A549 (cell line): Measurements from ENCODE around the gene STN1. TPM values are rescaled to one million over a fixed set of nuclear protein-coding genes. Genes with fewer than 3 reads are reported as not detected.
"Not testable (repeated sequence)": the region's sequence is repeated elsewhere in the genome, so short reads cannot be mapped to it uniquely, and the experiment has no call there.

Experiments used
- ATAC-seq, 2 experiments: fragments of 200-7000 bp in 1 of 2; fragments of >200 bp in 1 of 2; cut with Nextera tagmentation in 1 of 2; cut with Tn5 transposase in 1 of 2; 3 replicates each; pipeline versions ENCODE4 v1.8.0 to v1.9.1; 2018 to 2020; ENCODE audit warnings: mild to moderate bottlenecking in 1 of 2, moderate library complexity in 1 of 2
- CTCF ChIA-PET: fragments of 300-600 bp; sonication (Branson Sonifier 250); formaldehyde crosslinking; extraction: SDS; loops from one replicate; lab custom pipeline; 2021; ENCODE audit warnings: antibody characterized with exemption, inconsistent platforms; lab: Yijun Ruan, JAX
- POLR2A ChIA-PET: fragments of 350-600 bp; formaldehyde crosslinking; extraction: SDS; loops from one replicate; lab custom pipeline; 2021; ENCODE audit warnings: antibody characterized with exemption, inconsistent platforms; lab: Yijun Ruan, JAX
- DNase-seq, 2 experiments: peaks; one replicate each; pipeline versions ENCODE4 v3.0.0 to v3.0.0-alpha.2; 2011 to 2016; ENCODE audit warnings: low read depth in 1 of 2, low spot score in 1 of 2
- FAIRE-seq: peaks from 2 replicates; lab custom pipeline; 2011; peaks lifted over from hg19 to GRCh38; lab: Jason Lieb, UNC
- H3K27ac ChIP-seq, 2 experiments: fragments of >200 bp; sonication (Bioruptor Twin); formaldehyde crosslinking; 3 replicates each; pipeline ENCODE4 v1.5.1; 2016 to 2017
- H3K4me1 ChIP-seq: fragments of >200 bp; sonication (Bioruptor Twin); formaldehyde crosslinking; 3 replicates; pipeline ENCODE4 v1.6.1; 2016
- H3K4me2 ChIP-seq: fragments of >200 bp; sonication (Bioruptor Twin); formaldehyde crosslinking; 3 replicates; pipeline ENCODE4 v1.6.1; 2016
- H3K4me3 ChIP-seq: fragments of >200 bp; sonication (Bioruptor Twin); formaldehyde crosslinking; 3 replicates; pipeline ENCODE4 v1.5.1; 2016
- H3K9me3 ChIP-seq: fragments of >200 bp; sonication (Bioruptor Twin); formaldehyde crosslinking; 3 replicates; pipeline ENCODE4 v1.6.1; 2016
- CHD2 ChIP-seq: fragments of 150-350 bp; IDR thresholded peaks from 2 replicates; pipeline ENCODE4 v1.6.1; 2014; ENCODE audit warnings: low read length; ENCODE audit not compliant: partially characterized antibody
- EHF ChIP-seq: fragments of 250-450 bp; sonication (Bioruptor Pico); IDR thresholded peaks from 2 replicates; pipeline ENCODE4 v1.5.0; 2020; ENCODE audit warnings: mild to moderate bottlenecking
- HEYL ChIP-seq: fragments of 250-450 bp; sonication (Bioruptor Pico); IDR thresholded peaks from 2 replicates; pipeline ENCODE4 v1.8.0; 2021; ENCODE audit warnings: mild to moderate bottlenecking, moderate library complexity
- HOXB13 ChIP-seq: fragments of 250-450 bp; sonication (Bioruptor Pico); IDR thresholded peaks from 2 replicates; pipeline ENCODE4 v1.5.0; 2020; ENCODE audit warnings: low read depth, mild to moderate bottlenecking, moderate library complexity
- MAZ ChIP-seq: fragments of 150-350 bp; IDR thresholded peaks from 2 replicates; pipeline ENCODE4 v1.6.1; 2014; ENCODE audit warnings: antibody characterized with exemption, low read depth, low read length, borderline replicate concordance
- NFE2L2 ChIP-seq: fragments of 150-350 bp; conservative IDR thresholded peaks from 2 replicates; pipeline ENCODE4 v1.6.1; 2014; ENCODE audit warnings: low read length
- PHF8 ChIP-seq: fragments of 200-600 bp; sonication (generic); IDR thresholded peaks from 2 replicates; pipeline ENCODE4 v1.6.1; 2016; ENCODE audit warnings: low read depth, mild to moderate bottlenecking, antibody characterized with exemption, moderate library complexity, borderline replicate concordance
- POLR2A ChIP-seq: IDR thresholded peaks from 2 replicates; pipeline ENCODE4 v1.6.1; 2012; ENCODE audit warnings: mild to moderate bottlenecking, low read length
- RAD21 ChIP-seq, 2 experiments: fragments of >200 bp in 1 of 2; sonication (Bioruptor Twin) in 1 of 2; formaldehyde crosslinking in 1 of 2; IDR thresholded peaks in 1 of 2; conservative IDR thresholded peaks in 1 of 2; 2 replicates in 1 of 2; 3 replicates in 1 of 2; pipeline ENCODE4 v1.6.1; 2012 to 2018; ENCODE audit warnings: inconsistent platforms in 1 of 2
- RARB ChIP-seq: fragments of 250-450 bp; sonication (Bioruptor Pico); IDR thresholded peaks from 2 replicates; pipeline ENCODE4 v1.8.0; 2021; ENCODE audit warnings: mild to moderate bottlenecking, moderate library complexity
- RFX5 ChIP-seq: fragments of 450-650 bp; IDR thresholded peaks from 2 replicates; pipeline ENCODE4 v1.7.1; 2014; ENCODE audit warnings: antibody characterized with exemption, mild to moderate bottlenecking, moderate library complexity
- RNF2 ChIP-seq: fragments of 200-600 bp; sonication (generic); IDR thresholded peaks from 2 replicates; pipeline ENCODE4 v1.6.1; 2016; ENCODE audit warnings: low read depth, mild to moderate bottlenecking, antibody characterized with exemption, moderate library complexity, borderline replicate concordance
- SMC3 ChIP-seq: fragments of >200 bp; sonication (Bioruptor Twin); formaldehyde crosslinking; IDR thresholded peaks from 3 replicates; pipeline ENCODE4 v1.6.1; 2018; ENCODE audit warnings: inconsistent platforms
- TFCP2L1 ChIP-seq: fragments of 250-450 bp; sonication (Bioruptor Pico); IDR thresholded peaks from 2 replicates; pipeline ENCODE4 v1.5.0; 2021; ENCODE audit warnings: mild to moderate bottlenecking
- ZNF302 ChIP-seq: fragments of 250-450 bp; sonication (Bioruptor Pico); IDR thresholded peaks from 2 replicates; pipeline ENCODE4 v1.9.0; 2021; ENCODE audit warnings: inconsistent platforms, mild to moderate bottlenecking, moderate library complexity
- WGBS: methylation state at CpG from one replicate; pipeline ENCODE4 v1.1.6; 2017; ENCODE audit errors: missing lambda C conversion rate; 5-methylcytosine and 5-hydroxymethylcytosine counted together
- polyA plus RNA-seq, 4 experiments: library from polyadenylated mRNA; depleted of rRNA in 3 of 4; stranded (reverse); fragments of >200 nt; fragmentation: RNase III in 1 of 4; extraction: RNeasy Plus Mini Kit Qiagen cat#74134 plus additional on column Dnase treatment in 1 of 4; gene quantifications; 2 replicates in 3 of 4; 3 replicates in 1 of 4; pipeline ENCODE4 v1.2.3, GENCODE V29; 2011 to 2017
- TF ChIP-seq, protein P1 (sequence below): fragments of >200 bp; sonication (Bioruptor Twin); formaldehyde crosslinking; IDR thresholded peaks from 3 replicates; pipeline ENCODE4 v1.5.1; 2016
- TF ChIP-seq, protein P2 (sequence below): IDR thresholded peaks from 2 replicates; pipeline ENCODE4 v1.6.1; 2012; ENCODE audit warnings: low read depth, borderline replicate concordance
- TF ChIP-seq, protein P3 (sequence below): fragments of 250-450 bp; sonication (Bioruptor Pico); IDR thresholded peaks from 2 replicates; pipeline ENCODE4 v1.5.0; 2021; ENCODE audit warnings: mild to moderate bottlenecking, moderate library complexity, borderline replicate concordance

Gene STN1
- polyA plus RNA-seq, 2 of the 4 experiments (the other 2 are of a cell fraction) = 17.1 to 34.5 TPM

DNA sequence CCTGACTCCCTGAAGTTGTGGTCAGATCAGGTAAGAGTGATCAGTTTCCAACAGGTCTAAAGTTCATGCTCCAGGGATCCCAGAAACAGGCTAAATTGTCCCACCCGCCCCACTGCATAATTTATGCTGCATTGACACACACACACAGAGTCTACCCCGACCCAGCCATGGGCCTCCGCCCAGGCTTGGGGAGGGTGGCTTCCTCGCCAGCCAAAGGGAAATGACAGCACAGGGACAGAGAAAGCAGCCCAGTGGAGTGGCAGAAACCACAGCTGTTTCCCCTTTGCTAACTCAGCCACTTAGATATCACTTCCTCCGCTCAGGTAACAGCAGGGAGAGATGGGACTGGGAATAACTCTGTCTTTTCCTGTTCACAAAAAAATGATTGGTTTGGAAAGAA, 72.0 kb downstream of the STN1 start:
- Histone ChIP-seq H3K4me1 (no peaks in the 10 kb centered on the region), H3K4me2 (no peak overlapping the region), H3K27ac (no peak overlapping the region), H3K9me3 (no peaks in the 10 kb centered on the region), H3K4me3 (no peak overlapping the region)
- no peak for FAIRE-seq
- WGBS = 83% methylated on average over 5 of the region's 5 CpGs
- no peak for DNase-seq
- ChIA-PET POLR2A (no interaction called here), CTCF (interaction anchor here (1.5 to 3.3 kb wide), 3 partner anchors 23 to 133 kb away, joined by 3 to 30 read pairs (median 10); no protein-coding TSS in a partner anchor)
- TF ChIP-seq NFE2L2 = no peak
- no peak for TF ChIP-seq RNF2
- no peak for TF ChIP-seq HOXB13 (CRISPR knock-in tag)
- TF ChIP-seq PHF8 = no peak
- no peak for TF ChIP-seq EHF (CRISPR knock-in tag)
- no peak for TF ChIP-seq RFX5
- no peak for TF ChIP-seq RARB (CRISPR knock-in tag)
- TF ChIP-seq ZNF302 = no peak
- TF ChIP-seq, protein P1, sequence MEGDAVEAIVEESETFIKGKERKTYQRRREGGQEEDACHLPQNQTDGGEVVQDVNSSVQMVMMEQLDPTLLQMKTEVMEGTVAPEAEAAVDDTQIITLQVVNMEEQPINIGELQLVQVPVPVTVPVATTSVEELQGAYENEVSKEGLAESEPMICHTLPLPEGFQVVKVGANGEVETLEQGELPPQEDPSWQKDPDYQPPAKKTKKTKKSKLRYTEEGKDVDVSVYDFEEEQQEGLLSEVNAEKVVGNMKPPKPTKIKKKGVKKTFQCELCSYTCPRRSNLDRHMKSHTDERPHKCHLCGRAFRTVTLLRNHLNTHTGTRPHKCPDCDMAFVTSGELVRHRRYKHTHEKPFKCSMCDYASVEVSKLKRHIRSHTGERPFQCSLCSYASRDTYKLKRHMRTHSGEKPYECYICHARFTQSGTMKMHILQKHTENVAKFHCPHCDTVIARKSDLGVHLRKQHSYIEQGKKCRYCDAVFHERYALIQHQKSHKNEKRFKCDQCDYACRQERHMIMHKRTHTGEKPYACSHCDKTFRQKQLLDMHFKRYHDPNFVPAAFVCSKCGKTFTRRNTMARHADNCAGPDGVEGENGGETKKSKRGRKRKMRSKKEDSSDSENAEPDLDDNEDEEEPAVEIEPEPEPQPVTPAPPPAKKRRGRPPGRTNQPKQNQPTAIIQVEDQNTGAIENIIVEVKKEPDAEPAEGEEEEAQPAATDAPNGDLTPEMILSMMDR = no peak
- no peak for TF ChIP-seq SMC3
- TF ChIP-seq HEYL (CRISPR knock-in tag) = no peak
- TF ChIP-seq MAZ = no peak
- TF ChIP-seq CHD2 = no peak
- no peak for TF ChIP-seq RAD21 (conservative IDR thresholded peaks at IDR 0.05 in 1 of 2, IDR thresholded peaks at IDR 0.05 in 1 of 2)
- TF ChIP-seq, protein P2, sequence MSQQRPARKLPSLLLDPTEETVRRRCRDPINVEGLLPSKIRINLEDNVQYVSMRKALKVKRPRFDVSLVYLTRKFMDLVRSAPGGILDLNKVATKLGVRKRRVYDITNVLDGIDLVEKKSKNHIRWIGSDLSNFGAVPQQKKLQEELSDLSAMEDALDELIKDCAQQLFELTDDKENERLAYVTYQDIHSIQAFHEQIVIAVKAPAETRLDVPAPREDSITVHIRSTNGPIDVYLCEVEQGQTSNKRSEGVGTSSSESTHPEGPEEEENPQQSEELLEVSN = no peak
- TF ChIP-seq TFCP2L1 (CRISPR knock-in tag) = no peak
- TF ChIP-seq, protein P3, sequence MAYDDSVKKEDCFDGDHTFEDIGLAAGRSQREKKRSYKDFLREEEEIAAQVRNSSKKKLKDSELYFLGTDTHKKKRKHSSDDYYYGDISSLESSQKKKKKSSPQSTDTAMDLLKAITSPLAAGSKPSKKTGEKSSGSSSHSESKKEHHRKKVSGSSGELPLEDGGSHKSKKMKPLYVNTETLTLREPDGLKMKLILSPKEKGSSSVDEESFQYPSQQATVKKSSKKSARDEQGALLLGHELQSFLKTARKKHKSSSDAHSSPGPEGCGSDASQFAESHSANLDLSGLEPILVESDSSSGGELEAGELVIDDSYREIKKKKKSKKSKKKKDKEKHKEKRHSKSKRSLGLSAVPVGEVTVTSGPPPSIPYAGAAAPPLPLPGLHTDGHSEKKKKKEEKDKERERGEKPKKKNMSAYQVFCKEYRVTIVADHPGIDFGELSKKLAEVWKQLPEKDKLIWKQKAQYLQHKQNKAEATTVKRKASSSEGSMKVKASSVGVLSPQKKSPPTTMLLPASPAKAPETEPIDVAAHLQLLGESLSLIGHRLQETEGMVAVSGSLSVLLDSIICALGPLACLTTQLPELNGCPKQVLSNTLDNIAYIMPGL (CRISPR knock-in tag) = no peak
- no peak for TF ChIP-seq POLR2A
- ATAC-seq = no peak

DNA sequence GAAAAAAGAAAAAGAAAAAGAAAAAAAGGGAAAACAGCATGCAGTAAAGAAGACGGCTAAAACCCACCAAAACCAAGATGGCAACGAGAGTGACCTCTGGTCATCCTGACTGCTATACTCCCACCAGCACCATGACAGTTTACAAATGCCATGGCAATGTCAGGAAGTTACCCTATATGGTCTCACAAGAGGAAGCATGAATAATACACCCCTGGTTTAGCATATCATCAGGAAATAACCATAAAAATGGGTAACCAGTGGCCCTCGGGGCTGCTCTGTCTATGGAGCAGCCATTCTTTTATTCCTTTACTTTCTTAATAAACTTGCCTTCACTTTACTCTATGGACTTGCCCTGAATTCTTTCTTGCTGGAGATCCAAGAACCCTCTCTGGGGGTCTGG, 72.6 kb downstream of the STN1 start:
- H3K4me2 ChIP-seq, DNase-seq, H3K27ac ChIP-seq, H3K4me1 ChIP-seq, CTCF ChIA-PET, POLR2A ChIA-PET, ATAC-seq, H3K9me3 ChIP-seq, H3K4me3 ChIP-seq, FAIRE-seq: not testable (repeated sequence)
- 87% methylated on average over 3 of the region's 3 CpGs for WGBS

DNA sequence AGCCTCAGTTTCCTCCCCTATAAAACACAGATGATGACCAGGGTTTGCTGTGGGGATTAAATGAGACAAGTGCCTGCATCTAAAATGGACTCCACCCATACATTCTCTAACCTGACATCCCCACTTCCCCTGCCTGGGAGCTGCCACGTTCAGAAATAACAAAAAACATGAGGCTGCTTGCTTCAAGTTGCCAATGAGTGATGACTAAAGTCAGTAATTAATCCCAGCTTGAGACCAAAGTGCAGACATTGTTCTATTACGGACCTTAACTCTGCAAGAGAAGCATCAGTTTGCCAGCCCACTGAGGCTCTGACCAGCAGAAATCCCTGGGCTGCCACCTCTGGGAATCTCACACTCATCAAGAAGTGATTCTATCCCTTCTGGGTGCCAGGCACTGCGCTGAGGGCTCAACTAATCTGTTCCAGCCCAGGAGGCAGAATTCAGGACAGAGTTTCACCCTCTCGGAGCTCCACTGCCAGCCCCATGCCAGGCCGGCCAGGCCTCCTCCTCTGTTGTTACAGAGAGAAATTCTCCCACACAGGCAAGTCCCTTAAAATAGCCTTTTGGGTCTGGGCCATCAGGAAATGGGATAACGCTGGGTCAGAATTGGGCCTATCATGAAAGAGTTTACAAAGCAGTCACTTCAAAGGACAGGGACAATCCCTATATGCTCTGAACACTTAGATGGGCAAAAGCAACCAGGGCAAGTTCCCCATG, 74.0 kb downstream of the STN1 start:
- 86% methylated on average over 5 of the region's 6 CpGs for WGBS
- H3K4me3 ChIP-seq = no peak overlapping the region
- TF ChIP-seq ZNF302 (no peak), RNF2 (no peak), HOXB13 (CRISPR knock-in tag) (no peak)
- no peak overlapping the region for H3K27ac ChIP-seq
- ChIA-PET CTCF (interaction anchor here (1.1 to 2.0 kb wide), 5 partner anchors 16 to 245 kb away, joined by 4 to 5 read pairs (median 5); no protein-coding TSS in a partner anchor), POLR2A (no interaction called here)
- DNase-seq = no peak
- no peak overlapping the region for H3K4me2 ChIP-seq
- ATAC-seq = no peak
- FAIRE-seq = no peak
- peaks cover 3% of the 10 kb centered on the region; the same call in 1 of the 3 replicates for H3K4me1 ChIP-seq
- no peaks in the 10 kb centered on the region for H3K9me3 ChIP-seq
